HepG2 (cell line): ENCODE data around the gene KIAA1755. TPM values are rescaled to one million over a fixed set of nuclear protein-coding genes. Genes with fewer than 3 reads are reported as not detected.
A peak's percentile ranks its signal among the peaks of the same experiment; 100 is the strongest.

Source experiments
- ATAC-seq: fragments of 200-7000 bp; cut with Tn5 transposase; 3 replicates; pipeline ENCODE4 v1.9.1; 2020; ENCODE audit warnings: mild to moderate bottlenecking, moderate library complexity
- BruUV-seq: library from RNA; stranded (reverse); fragments of 400-500 nt; replicated peaks from 2 replicates; lab custom pipeline; 2021; lab: Mats Ljungman, UMichigan
- CTCF ChIA-PET: fragments of 300-600 bp; formaldehyde crosslinking; extraction: SDS; loops from one replicate; lab custom pipeline; 2021; ENCODE audit warnings: low total read pairs, inconsistent platforms, low intra/inter-chr PET ratio; lab: Yijun Ruan, JAX
- POLR2A ChIA-PET: fragments of 350-600 bp; sonication (Branson Sonifier 250); formaldehyde crosslinking; loops from one replicate; lab custom pipeline; 2020; ENCODE audit warnings: antibody characterized with exemption, inconsistent platforms; lab: Yijun Ruan, JAX
- DNase-seq: peaks from one replicate; pipeline ENCODE4 v3.0.0-alpha.2; 2015; ENCODE audit warnings: low spot score
- FAIRE-seq: peaks from 3 replicates; lab custom pipeline; 2011; peaks lifted over from hg19 to GRCh38; lab: Jason Lieb, UNC
- H2AFZ ChIP-seq: one replicate; pipeline ENCODE4 v1.6.1; 2011; ENCODE audit warnings: low read length, inconsistent platforms
- H3K27ac ChIP-seq: fragments of 300-600 bp; 3 replicates; pipeline ENCODE4 v1.8.0; 2011; ENCODE audit warnings: mixed run types, mild to moderate bottlenecking, mixed read lengths, low read length, inconsistent platforms; ENCODE audit not compliant: insufficient read depth; ENCODE audit errors: extremely low read length
- H3K27me3 ChIP-seq, 2 experiments: fragments of 200-600 bp in 1 of 2; 2 replicates in 1 of 2; 3 replicates in 1 of 2; pipeline versions ENCODE4 v1.6.0 to v1.8.0; 2011; ENCODE audit warnings: low read length in 2 of 2, mild to moderate bottlenecking in 2 of 2, moderate library complexity in 2 of 2, inconsistent platforms in 1 of 2; ENCODE audit not compliant: insufficient read depth in 2 of 2, control insufficient read depth in 1 of 2
- H3K36me3 ChIP-seq, 2 experiments: fragments of 200-600 bp in 1 of 2; replicated peaks in 1 of 2; 2 replicates in 1 of 2; 3 replicates in 1 of 2; pipeline versions ENCODE4 v1.5.1 to v1.8.0; 2011; ENCODE audit warnings: low read length in 2 of 2, inconsistent platforms in 1 of 2; ENCODE audit not compliant: insufficient read depth in 2 of 2, control insufficient read depth in 1 of 2
- H3K4me1 ChIP-seq: 2 replicates; pipeline ENCODE4 v1.5.1; 2012; ENCODE audit warnings: low read length, inconsistent platforms; ENCODE audit not compliant: insufficient read depth
- H3K4me2 ChIP-seq: 2 replicates; pipeline ENCODE4 v1.6.0; 2011; ENCODE audit warnings: low read depth, low read length, inconsistent platforms
- H3K4me3 ChIP-seq, 3 experiments: fragments of 200-600 bp in 1 of 3; sonication (generic), shearing (Covaris generic) in 1 of 3; replicated peaks in 1 of 3; 2 replicates each; pipeline ENCODE4 v1.5.1; 2011 to 2016; ENCODE audit warnings: low read length in 3 of 3, inconsistent platforms in 2 of 3, low read depth in 2 of 3, mild to moderate bottlenecking in 2 of 3, control low read depth in 1 of 3, mixed read lengths in 1 of 3; ENCODE audit not compliant: insufficient read depth in 1 of 3
- H3K79me2 ChIP-seq: one replicate; pipeline ENCODE4 v1.6.1; 2011; ENCODE audit warnings: low read length, inconsistent platforms; ENCODE audit not compliant: insufficient read depth
- H3K9ac ChIP-seq: 2 replicates; pipeline ENCODE4 v1.6.0; 2011; ENCODE audit warnings: mild to moderate bottlenecking, low read depth, low read length, inconsistent platforms; ENCODE audit not compliant: insufficient read depth
- H3K9me3 ChIP-seq: 2 replicates; pipeline ENCODE4 v1.5.1; 2012; ENCODE audit warnings: mild to moderate bottlenecking, low read length
- H4K20me1 ChIP-seq: 2 replicates; pipeline ENCODE4 v1.6.0; 2011; ENCODE audit warnings: inconsistent platforms, mild to moderate bottlenecking, low read length, moderate library complexity; ENCODE audit not compliant: insufficient read depth
- EEA1 ChIP-seq: sonication (generic); formaldehyde crosslinking; IDR thresholded peaks from 2 replicates; pipeline ENCODE4 v1.5.1; 2020; ENCODE audit warnings: mild to moderate bottlenecking, missing genetic modification reagents, borderline replicate concordance
- ESRRA ChIP-seq: sonication (generic); formaldehyde crosslinking; IDR thresholded peaks from 2 replicates; pipeline ENCODE4 v1.5.1; 2020; ENCODE audit warnings: mild to moderate bottlenecking, low read depth, missing genetic modification reagents
- HDAC1 ChIP-seq: sonication (generic); formaldehyde crosslinking; IDR thresholded peaks from 2 replicates; pipeline ENCODE4 v1.5.1; 2020; ENCODE audit warnings: mild to moderate bottlenecking, missing genetic modification reagents
- IRF2 ChIP-seq: IDR thresholded peaks from 2 replicates; pipeline ENCODE4 v1.6.1; 2018; ENCODE audit warnings: missing genetic modification reagents, missing compliant biosample characterization
- KDM3A ChIP-seq: IDR thresholded peaks from 2 replicates; pipeline ENCODE4 v1.6.1; 2018; ENCODE audit warnings: low read depth, missing compliant biosample characterization
- NCOA2 ChIP-seq: sonication (generic); formaldehyde crosslinking; IDR thresholded peaks from 2 replicates; pipeline ENCODE4 v1.8.0; 2022; ENCODE audit warnings: inconsistent platforms
- PCBP2 ChIP-seq: fragments of 200-400 bp; formaldehyde crosslinking; optimal IDR thresholded peaks from 2 replicates; pipeline ENCODE3; 2018; ENCODE audit warnings: low read length, low read depth; ENCODE audit not compliant: poor library complexity, severe bottlenecking
- PPARG ChIP-seq: conservative IDR thresholded peaks from 2 replicates; pipeline ENCODE4 v1.6.1; 2016; ENCODE audit warnings: missing biosample characterization, missing genetic modification reagents
- RBAK ChIP-seq: sonication (generic); formaldehyde crosslinking; IDR thresholded peaks from 2 replicates; pipeline ENCODE4 v1.5.1; 2020; ENCODE audit warnings: mild to moderate bottlenecking, missing genetic modification reagents
- SCMH1 ChIP-seq: sonication (generic); formaldehyde crosslinking; IDR thresholded peaks from 2 replicates; pipeline ENCODE4 v1.9.0; 2021; ENCODE audit warnings: missing genetic modification reagents, mild to moderate bottlenecking, borderline replicate concordance
- ZNF563 ChIP-seq: sonication (generic); formaldehyde crosslinking; IDR thresholded peaks from 2 replicates; pipeline ENCODE4 v1.8.0; 2022; ENCODE audit warnings: mild to moderate bottlenecking, moderate library complexity, missing genetic modification reagents
- ZSCAN20 ChIP-seq: sonication (generic); formaldehyde crosslinking; IDR thresholded peaks from 2 replicates; pipeline ENCODE4 v1.4.0; 2020; ENCODE audit warnings: missing genetic modification reagents, mild to moderate bottlenecking, borderline replicate concordance
- WGBS: methylation state at CpG from one replicate; pipeline ENCODE4 v1.1.6; 2017; ENCODE audit warnings: low lambda C conversion rate; 5-methylcytosine and 5-hydroxymethylcytosine counted together
- in situ Hi-C: cut with HindIII; loops from 2 replicates; pipeline ENCODE4 v1.10.0; 2017; ENCODE audit warnings: low pct_unique_long_range_greater_than_20kb; ENCODE audit not compliant: extremely low pct_ligation_motif_present
- intact Hi-C: fragments of 100-400 bp; cut with micrococcal nuclease; formaldehyde crosslinking; loops from one replicate; pipeline ENCODE4 v1.10.0; 2022; ENCODE audit not compliant: unreplicated experiment
- polyA plus RNA-seq, 8 experiments: library from polyadenylated mRNA; depleted of rRNA in 3 of 8; stranded (reverse) in 7 of 8; unstranded in 1 of 8; fragments of >200 nt; fragmentation: Illumina TruSeq in 4 of 8; extraction: Trizol in 4 of 8; gene quantifications; 2 replicates each; pipeline versions ENCODE4 v1.2.1 to v1.2.3, GENCODE V29; 2011 to 2016; ENCODE audit warnings: low read depth in 4 of 8, missing spikeins in 1 of 8, mixed read lengths in 1 of 8; ENCODE audit not compliant: insufficient read depth in 1 of 8
- total RNA-seq, 5 experiments: library from RNA; depleted of rRNA; stranded (reverse); fragments of >200 nt; fragmentation: Illumina TruSeq; extraction: Trizol; gene quantifications; 2 replicates each; pipeline ENCODE4 v1.2.3, GENCODE V29; 2016; ENCODE audit warnings: low read depth in 1 of 5

The KIAA1755 gene
- total and polyA plus RNA-seq, 2 of the 13 experiments (the other 11 are each of a cell fraction or from before 2014, with no cell fraction given), result 0.04 TPM; not detected in 1

DNA sequence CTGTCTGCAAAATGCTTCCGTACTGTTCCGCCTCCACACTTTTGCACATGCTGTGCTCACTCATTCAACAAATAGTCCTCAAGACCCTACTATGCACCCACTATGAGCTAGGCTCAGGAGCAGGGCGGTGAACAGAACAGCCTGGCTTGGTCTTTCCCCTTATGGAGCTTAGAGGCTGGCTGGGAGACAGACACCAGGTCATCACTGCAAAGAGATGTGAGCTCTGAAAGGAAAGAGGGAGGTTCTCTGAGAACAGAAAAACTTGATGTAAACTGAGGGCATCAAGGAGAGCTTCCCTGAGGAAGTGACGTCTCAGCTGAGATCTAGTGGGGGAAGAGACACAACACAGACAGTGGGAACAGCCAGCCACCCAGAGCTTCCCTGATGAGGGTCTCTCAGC lies 64.5 kb downstream of the KIAA1755 start:
- H3K9ac ChIP-seq, result no peak overlapping the region
- no peaks in the 10 kb centered on the region for H3K9me3 ChIP-seq
- peak; percentile 10; the same call in 1 of the 3 replicates for ATAC-seq
- TF ChIP-seq PPARG (CRISPR knock-in tag) (no peak), ZNF563 (no peak), EEA1 (CRISPR knock-in tag) (no peak), ZSCAN20 (CRISPR knock-in tag) (no peak), PCBP2 (no peak), NCOA2 (CRISPR knock-in tag) (no peak), ESRRA (no peak), KDM3A (CRISPR knock-in tag) (no peak), IRF2 (CRISPR knock-in tag) (no peak), SCMH1 (CRISPR knock-in tag) (no peak), HDAC1 (no peak), RBAK (CRISPR knock-in tag) (no peak)
- H3K27ac ChIP-seq, result no peak overlapping the region
- H3K36me3 ChIP-seq, result no peaks in the 10 kb centered on the region
- FAIRE-seq, result no peak
- peaks cover 4 to 8% of the 10 kb centered on the region in 2 experiments; a peak in 2 of 5 replicates for H3K27me3 ChIP-seq
- CTCF ChIA-PET, result no interaction called here
- no peak overlapping the region for H2AFZ ChIP-seq
- POLR2A ChIA-PET, result no interaction called here
- H4K20me1 ChIP-seq, result no peaks in the 10 kb centered on the region
- intact Hi-C loops, result no loop called here
- no peak overlapping the region for H3K4me3 ChIP-seq
- no TSS peak for BruUV-seq
- no peak for DNase-seq
- peaks cover 11% of the 10 kb centered on the region for H3K4me1 ChIP-seq
- 46% methylated on average over 4 of the region's 4 CpGs for WGBS
- in situ Hi-C loops, result no loop called here
- H3K4me2 ChIP-seq, result no peak overlapping the region
- H3K79me2 ChIP-seq, result no peaks in the 10 kb centered on the region
